ENCODE measurements around the gene PIGU. TPM values are rescaled to one million over a fixed set of nuclear protein-coding genes. Genes with fewer than 3 reads are reported as not detected.
A peak's percentile ranks its signal among the peaks of the same experiment; 100 is the strongest.

The PIGU gene
- total and polyA plus RNA-seq, 4 donors = 6.4 to 10.0 (median 7.2) TPM

DNA sequence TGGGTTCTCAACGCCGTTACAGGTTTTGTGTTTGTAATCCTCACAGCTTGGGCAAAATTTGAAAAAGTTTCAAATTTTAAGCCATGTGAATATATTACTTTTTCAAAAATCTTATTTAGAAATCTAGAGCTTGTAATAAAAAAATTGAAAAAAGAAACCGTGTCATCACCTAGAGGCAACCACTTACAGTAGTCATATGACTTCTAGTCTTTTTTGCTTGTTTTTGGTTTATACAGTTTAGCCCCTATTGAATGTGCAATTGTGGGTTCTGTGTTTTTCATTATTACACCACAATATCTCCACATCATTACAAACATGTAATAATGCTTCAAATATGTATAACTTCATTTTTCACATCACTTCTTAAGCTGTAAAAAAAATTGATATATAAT, 159.8 kb downstream of the PIGU start:
- peaks cover 7 to 42% (median 33%) of the 10 kb centered on the region in 4 donors for H3K4me1 ChIP-seq (ENCODE audit: control insufficient read depth in 4 of 4, insufficient read depth in 4 of 4, low read length in 3 of 4)
- no peak for DNase-seq (ENCODE audit: low spot score)

DNA sequence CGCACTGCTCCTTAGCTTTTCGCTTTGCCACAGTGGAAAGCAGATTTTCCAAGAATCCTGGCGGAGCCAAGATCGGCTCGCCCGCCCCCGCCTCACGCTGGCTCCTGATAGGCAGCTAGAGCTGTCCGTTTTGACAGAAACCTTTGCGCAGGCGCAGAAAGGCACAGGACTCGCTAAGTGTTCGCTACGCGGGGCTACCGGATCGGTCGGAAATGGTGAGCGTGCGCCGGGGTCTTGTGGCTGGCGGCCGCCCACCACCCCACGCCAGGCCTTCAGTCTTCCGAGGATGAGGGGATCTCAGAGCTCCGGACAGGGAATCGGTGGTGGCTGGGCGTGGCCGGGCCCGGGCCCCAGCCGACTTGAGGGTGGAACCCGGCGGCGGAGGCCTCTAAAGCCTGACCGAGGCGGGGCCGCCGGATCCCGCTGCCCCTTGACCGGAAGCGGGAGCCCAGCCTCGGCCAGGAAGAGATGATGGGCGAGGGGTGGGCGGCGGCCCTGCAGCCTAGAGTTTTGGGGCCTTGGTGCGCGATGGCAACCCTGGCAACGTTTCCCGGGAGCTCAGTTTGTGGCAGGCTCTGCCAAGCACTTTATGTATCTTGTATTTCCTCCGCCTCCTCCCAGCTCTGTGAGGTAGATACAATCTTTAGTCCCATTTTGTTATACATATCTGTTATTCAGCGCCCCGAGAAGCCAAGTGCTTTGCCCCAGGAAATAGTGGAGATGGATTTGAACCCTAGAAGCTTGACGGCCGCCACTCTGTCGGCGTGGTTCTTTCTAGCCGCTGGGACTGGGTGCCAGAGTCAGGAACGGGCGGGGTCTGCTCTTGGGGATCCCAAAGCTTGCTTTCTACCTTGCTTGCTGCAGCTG, 160.4 kb downstream of the PIGU start, which contains the start of gene DYNLRB1:
Gene DYNLRB1, plus strand, starts transcription at position 176 of the 867 bp plus-strand sequence. Its CDS starts 37 bp downstream, at position 213.
- Histone ChIP-seq H3K9ac (ENCODE audit: low read depth in 1 of 2, low read length in 2 of 2) (peak within 1 kb of the TSS; percentile 57 to 78), H3K27me3 (ENCODE audit: control insufficient read depth in 4 of 4, insufficient read depth in 4 of 4, low read length in 3 of 4) (no peaks in the 10 kb centered on the region), H3K4me3 (ENCODE audit: low read depth in 1 of 3, low read length in 3 of 3) (peak within 1 kb of the TSS; percentile 85 to 88 (median 85)), H3K9me3 (ENCODE audit: control insufficient read depth in 4 of 4, low read length in 3 of 4) (no peaks in the 10 kb centered on the region), H3K4me1 (ENCODE audit: control insufficient read depth in 4 of 4, insufficient read depth in 4 of 4, low read length in 3 of 4) (peaks cover 9 to 45% (median 35%) of the 10 kb centered on the region in 4 donors), H3K36me3 (ENCODE audit: control insufficient read depth in 4 of 4, insufficient read depth in 3 of 4, low read depth in 1 of 4, low read length in 3 of 4) (peaks cover 0 to 4% (median 1%) of the 10 kb centered on the region in 4 donors), H3K27ac (ENCODE audit: low read depth in 1 of 2, low read length in 2 of 2) (peak within 1 kb of the TSS; percentile 88 to 92)
- TF ChIP-seq NR2F2 (IDR thresholded peaks at IDR 0.05) (no peak), RXRA (IDR thresholded peaks at IDR 0.05) (no peak), SP1 (IDR thresholded peaks at IDR 0.05) (peak; percentile 71), EGR1 (IDR thresholded peaks at IDR 0.05; ENCODE audit: low read depth in 2 of 2) (peak; percentile 87 to 91), TAF1 (conservative IDR thresholded peaks at IDR 0.05) (no peak), YY1 (IDR thresholded peaks at IDR 0.05) (peak; percentile 21), HNF4A (conservative IDR thresholded peaks at IDR 0.05) (peak in 1 of 2 donors; percentile 16), GABPA (IDR thresholded peaks at IDR 0.05 in 1 of 2, conservative IDR thresholded peaks at IDR 0.05 in 1 of 2) (peak; percentile 39 to 82), JUND (IDR thresholded peaks at IDR 0.05) (peak in 1 of 2 donors; percentile 7), FOXA1 (IDR thresholded peaks at IDR 0.05) (no peak), RAD21 (IDR thresholded peaks at IDR 0.05) (peak; percentile 5 to 8)
- TF ChIP-seq, protein P1, sequence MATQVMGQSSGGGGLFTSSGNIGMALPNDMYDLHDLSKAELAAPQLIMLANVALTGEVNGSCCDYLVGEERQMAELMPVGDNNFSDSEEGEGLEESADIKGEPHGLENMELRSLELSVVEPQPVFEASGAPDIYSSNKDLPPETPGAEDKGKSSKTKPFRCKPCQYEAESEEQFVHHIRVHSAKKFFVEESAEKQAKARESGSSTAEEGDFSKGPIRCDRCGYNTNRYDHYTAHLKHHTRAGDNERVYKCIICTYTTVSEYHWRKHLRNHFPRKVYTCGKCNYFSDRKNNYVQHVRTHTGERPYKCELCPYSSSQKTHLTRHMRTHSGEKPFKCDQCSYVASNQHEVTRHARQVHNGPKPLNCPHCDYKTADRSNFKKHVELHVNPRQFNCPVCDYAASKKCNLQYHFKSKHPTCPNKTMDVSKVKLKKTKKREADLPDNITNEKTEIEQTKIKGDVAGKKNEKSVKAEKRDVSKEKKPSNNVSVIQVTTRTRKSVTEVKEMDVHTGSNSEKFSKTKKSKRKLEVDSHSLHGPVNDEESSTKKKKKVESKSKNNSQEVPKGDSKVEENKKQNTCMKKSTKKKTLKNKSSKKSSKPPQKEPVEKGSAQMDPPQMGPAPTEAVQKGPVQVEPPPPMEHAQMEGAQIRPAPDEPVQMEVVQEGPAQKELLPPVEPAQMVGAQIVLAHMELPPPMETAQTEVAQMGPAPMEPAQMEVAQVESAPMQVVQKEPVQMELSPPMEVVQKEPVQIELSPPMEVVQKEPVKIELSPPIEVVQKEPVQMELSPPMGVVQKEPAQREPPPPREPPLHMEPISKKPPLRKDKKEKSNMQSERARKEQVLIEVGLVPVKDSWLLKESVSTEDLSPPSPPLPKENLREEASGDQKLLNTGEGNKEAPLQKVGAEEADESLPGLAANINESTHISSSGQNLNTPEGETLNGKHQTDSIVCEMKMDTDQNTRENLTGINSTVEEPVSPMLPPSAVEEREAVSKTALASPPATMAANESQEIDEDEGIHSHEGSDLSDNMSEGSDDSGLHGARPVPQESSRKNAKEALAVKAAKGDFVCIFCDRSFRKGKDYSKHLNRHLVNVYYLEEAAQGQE (IDR thresholded peaks at IDR 0.05) = peak; percentile 64
- TF ChIP-seq, protein P2, sequence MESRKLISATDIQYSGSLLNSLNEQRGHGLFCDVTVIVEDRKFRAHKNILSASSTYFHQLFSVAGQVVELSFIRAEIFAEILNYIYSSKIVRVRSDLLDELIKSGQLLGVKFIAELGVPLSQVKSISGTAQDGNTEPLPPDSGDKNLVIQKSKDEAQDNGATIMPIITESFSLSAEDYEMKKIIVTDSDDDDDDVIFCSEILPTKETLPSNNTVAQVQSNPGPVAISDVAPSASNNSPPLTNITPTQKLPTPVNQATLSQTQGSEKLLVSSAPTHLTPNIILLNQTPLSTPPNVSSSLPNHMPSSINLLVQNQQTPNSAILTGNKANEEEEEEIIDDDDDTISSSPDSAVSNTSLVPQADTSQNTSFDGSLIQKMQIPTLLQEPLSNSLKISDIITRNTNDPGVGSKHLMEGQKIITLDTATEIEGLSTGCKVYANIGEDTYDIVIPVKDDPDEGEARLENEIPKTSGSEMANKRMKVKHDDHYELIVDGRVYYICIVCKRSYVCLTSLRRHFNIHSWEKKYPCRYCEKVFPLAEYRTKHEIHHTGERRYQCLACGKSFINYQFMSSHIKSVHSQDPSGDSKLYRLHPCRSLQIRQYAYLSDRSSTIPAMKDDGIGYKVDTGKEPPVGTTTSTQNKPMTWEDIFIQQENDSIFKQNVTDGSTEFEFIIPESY (IDR thresholded peaks at IDR 0.05) = no peak
- under 1% methylated on average over 59 of the region's 59 CpGs for WGBS
- DNase-seq (ENCODE audit: low spot score) = peak; percentile 96

More for the DNA sequence above, 159.8 kb downstream of the PIGU start:
- WGBS = 3% methylated on average over 3 of the region's 3 CpGs
- Histone ChIP-seq H3K27me3 (ENCODE audit: control insufficient read depth in 4 of 4, insufficient read depth in 4 of 4, low read length in 3 of 4) (no peaks in the 10 kb centered on the region), H3K9ac (ENCODE audit: low read depth in 1 of 2, low read length in 2 of 2) (peak overlapping the region; percentile 57 to 78), H3K4me3 (ENCODE audit: low read depth in 1 of 3, low read length in 3 of 3) (peak overlapping the region; percentile 85 to 88 (median 85)), H3K9me3 (ENCODE audit: control insufficient read depth in 4 of 4, low read length in 3 of 4) (no peaks in the 10 kb centered on the region), H3K27ac (ENCODE audit: low read depth in 1 of 2, low read length in 2 of 2) (peak overlapping the region; percentile 88 to 92), H3K36me3 (ENCODE audit: control insufficient read depth in 4 of 4, insufficient read depth in 3 of 4, low read depth in 1 of 4, low read length in 3 of 4) (peaks cover 0 to 6% (median 2%) of the 10 kb centered on the region in 4 donors)
- TF ChIP-seq EGR1 (IDR thresholded peaks at IDR 0.05; ENCODE audit: low read depth in 2 of 2) (no peak), TAF1 (conservative IDR thresholded peaks at IDR 0.05) (no peak), FOXA1 (IDR thresholded peaks at IDR 0.05) (no peak), RAD21 (IDR thresholded peaks at IDR 0.05) (no peak), JUND (IDR thresholded peaks at IDR 0.05) (no peak), FOXA2 (IDR thresholded peaks at IDR 0.05) (no peak)
- TF ChIP-seq, protein P3, sequence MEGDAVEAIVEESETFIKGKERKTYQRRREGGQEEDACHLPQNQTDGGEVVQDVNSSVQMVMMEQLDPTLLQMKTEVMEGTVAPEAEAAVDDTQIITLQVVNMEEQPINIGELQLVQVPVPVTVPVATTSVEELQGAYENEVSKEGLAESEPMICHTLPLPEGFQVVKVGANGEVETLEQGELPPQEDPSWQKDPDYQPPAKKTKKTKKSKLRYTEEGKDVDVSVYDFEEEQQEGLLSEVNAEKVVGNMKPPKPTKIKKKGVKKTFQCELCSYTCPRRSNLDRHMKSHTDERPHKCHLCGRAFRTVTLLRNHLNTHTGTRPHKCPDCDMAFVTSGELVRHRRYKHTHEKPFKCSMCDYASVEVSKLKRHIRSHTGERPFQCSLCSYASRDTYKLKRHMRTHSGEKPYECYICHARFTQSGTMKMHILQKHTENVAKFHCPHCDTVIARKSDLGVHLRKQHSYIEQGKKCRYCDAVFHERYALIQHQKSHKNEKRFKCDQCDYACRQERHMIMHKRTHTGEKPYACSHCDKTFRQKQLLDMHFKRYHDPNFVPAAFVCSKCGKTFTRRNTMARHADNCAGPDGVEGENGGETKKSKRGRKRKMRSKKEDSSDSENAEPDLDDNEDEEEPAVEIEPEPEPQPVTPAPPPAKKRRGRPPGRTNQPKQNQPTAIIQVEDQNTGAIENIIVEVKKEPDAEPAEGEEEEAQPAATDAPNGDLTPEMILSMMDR (IDR thresholded peaks at IDR 0.05; ENCODE audit: low read depth, low read length, missing input control) = no peak
- TF ChIP-seq, protein P4, sequence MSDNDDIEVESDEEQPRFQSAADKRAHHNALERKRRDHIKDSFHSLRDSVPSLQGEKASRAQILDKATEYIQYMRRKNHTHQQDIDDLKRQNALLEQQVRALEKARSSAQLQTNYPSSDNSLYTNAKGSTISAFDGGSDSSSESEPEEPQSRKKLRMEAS (IDR thresholded peaks at IDR 0.05) = no peak
- TF ChIP-seq, protein P2 (IDR thresholded peaks at IDR 0.05) = no peak
